ENCODE measurements around the gene TGM3. TPM values are rescaled to one million over a fixed set of nuclear protein-coding genes. Genes with fewer than 3 reads are reported as not detected.

TGM3 gene
- total and polyA plus RNA-seq, 10 of the 15 experiments (the other 5 are each of a cell fraction or from before 2014, with no cell fraction given): not detected

- intact Hi-C loops (cut with micrococcal nuclease; ENCODE audit: unreplicated experiment): no loop called here
- no peak for FAIRE-seq
- no TSS peak for BruUV-seq (replicated peaks)
- Histone ChIP-seq H3K27ac (ENCODE audit: control insufficient read depth, insufficient read depth) (no peak overlapping the region), H4K20me1 (ENCODE audit: control insufficient read depth, insufficient read depth) (no peaks in the 10 kb centered on the region), H3K4me1 (ENCODE audit: control insufficient read depth, insufficient read depth, low read length) (peaks cover 14% of the 10 kb centered on the region), H3K4me3 (no peak overlapping the region), H3K4me2 (ENCODE audit: control insufficient read depth, insufficient read depth) (no peak overlapping the region), H3K27me3 (replicated peaks in 1 of 2; ENCODE audit: control insufficient read depth in 2 of 2, insufficient read depth in 2 of 2, low read length in 1 of 2) (peaks cover 0 to 2% of the 10 kb centered on the region in 2 experiments; a peak in 2 of 4 replicates), H3K9me3 (replicated peaks; ENCODE audit: control insufficient read depth, insufficient read depth, low read length) (no peaks in the 10 kb centered on the region), H2AFZ (ENCODE audit: control insufficient read depth, low read depth, low read length) (no peak overlapping the region), H3K36me3 (ENCODE audit: control insufficient read depth in 2 of 2, insufficient read depth in 2 of 2, low read length in 1 of 2) (no peaks in the 10 kb centered on the region), H3K9ac (ENCODE audit: control insufficient read depth, insufficient read depth, low read length) (no peak overlapping the region), H3K79me2 (ENCODE audit: control insufficient read depth, insufficient read depth, low read length) (no peaks in the 10 kb centered on the region)
- no peak for ATAC-seq
- in situ Hi-C loops (cut with MboI): no loop called here
- SMC1A ChIA-PET (ENCODE audit: uncharacterized antibody, unreplicated experiment): no interaction called here
- POLR2A ChIA-PET: no interaction called here
- no peak for DNase-seq (ENCODE audit: low read depth, low spot score)
- CTCF ChIA-PET: no interaction called here
- WGBS (ENCODE audit: insufficient coverage, insufficient replicate concordance, low lambda C conversion rate, missing lambda C conversion rate): 50% methylated on average over 6 of the region's 6 CpGs
- RAD21 ChIA-PET (ENCODE audit: unreplicated experiment): interaction anchor here (1.5 kb wide), 1 partner anchor 96 kb away, joined by 4 read pairs; no protein-coding TSS in a partner anchor
- TF ChIP-seq, protein P1, sequence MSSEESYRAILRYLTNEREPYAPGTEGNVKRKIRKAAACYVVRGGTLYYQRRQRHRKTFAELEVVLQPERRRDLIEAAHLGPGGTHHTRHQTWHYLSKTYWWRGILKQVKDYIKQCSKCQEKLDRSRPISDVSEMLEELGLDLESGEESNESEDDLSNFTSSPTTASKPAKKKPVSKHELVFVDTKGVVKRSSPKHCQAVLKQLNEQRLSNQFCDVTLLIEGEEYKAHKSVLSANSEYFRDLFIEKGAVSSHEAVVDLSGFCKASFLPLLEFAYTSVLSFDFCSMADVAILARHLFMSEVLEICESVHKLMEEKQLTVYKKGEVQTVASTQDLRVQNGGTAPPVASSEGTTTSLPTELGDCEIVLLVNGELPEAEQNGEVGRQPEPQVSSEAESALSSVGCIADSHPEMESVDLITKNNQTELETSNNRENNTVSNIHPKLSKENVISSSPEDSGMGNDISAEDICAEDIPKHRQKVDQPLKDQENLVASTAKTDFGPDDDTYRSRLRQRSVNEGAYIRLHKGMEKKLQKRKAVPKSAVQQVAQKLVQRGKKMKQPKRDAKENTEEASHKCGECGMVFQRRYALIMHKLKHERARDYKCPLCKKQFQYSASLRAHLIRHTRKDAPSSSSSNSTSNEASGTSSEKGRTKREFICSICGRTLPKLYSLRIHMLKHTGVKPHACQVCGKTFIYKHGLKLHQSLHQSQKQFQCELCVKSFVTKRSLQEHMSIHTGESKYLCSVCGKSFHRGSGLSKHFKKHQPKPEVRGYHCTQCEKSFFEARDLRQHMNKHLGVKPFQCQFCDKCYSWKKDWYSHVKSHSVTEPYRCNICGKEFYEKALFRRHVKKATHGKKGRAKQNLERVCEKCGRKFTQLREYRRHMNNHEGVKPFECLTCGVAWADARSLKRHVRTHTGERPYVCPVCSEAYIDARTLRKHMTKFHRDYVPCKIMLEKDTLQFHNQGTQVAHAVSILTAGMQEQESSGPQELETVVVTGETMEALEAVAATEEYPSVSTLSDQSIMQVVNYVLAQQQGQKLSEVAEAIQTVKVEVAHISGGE (CRISPR knock-in tag; IDR thresholded peaks at IDR 0.05): no peak
- no peak for TF ChIP-seq RAD51 (IDR thresholded peaks at IDR 0.05)
- TF ChIP-seq SRF (IDR thresholded peaks at IDR 0.05; ENCODE audit: low read depth in 2 of 2, low read length in 2 of 2): no peak
- no peak for TF ChIP-seq EGR1 (IDR thresholded peaks at IDR 0.05; ENCODE audit: borderline replicate concordance in 1 of 2, low read depth in 2 of 2, low read length in 2 of 2)
- no peak for TF ChIP-seq SUZ12 (IDR thresholded peaks at IDR 0.05; ENCODE audit: unreplicated experiment)
- no peak for TF ChIP-seq KDM1A (IDR thresholded peaks at IDR 0.05; ENCODE audit: borderline replicate concordance)
- no peak for TF ChIP-seq ZNF384 (IDR thresholded peaks at IDR 0.05; ENCODE audit: borderline replicate concordance, low read depth, low read length)
- no peak for TF ChIP-seq CEBPZ (IDR thresholded peaks at IDR 0.05; ENCODE audit: low read depth, low read length)
- no peak for TF ChIP-seq ZNF207 (IDR thresholded peaks at IDR 0.05; ENCODE audit: borderline replicate concordance)
- TF ChIP-seq, protein P2, sequence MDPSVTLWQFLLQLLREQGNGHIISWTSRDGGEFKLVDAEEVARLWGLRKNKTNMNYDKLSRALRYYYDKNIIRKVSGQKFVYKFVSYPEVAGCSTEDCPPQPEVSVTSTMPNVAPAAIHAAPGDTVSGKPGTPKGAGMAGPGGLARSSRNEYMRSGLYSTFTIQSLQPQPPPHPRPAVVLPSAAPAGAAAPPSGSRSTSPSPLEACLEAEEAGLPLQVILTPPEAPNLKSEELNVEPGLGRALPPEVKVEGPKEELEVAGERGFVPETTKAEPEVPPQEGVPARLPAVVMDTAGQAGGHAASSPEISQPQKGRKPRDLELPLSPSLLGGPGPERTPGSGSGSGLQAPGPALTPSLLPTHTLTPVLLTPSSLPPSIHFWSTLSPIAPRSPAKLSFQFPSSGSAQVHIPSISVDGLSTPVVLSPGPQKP (IDR thresholded peaks at IDR 0.05; ENCODE audit: low read depth, low read length): no peak
- no peak for TF ChIP-seq PRDM15 (CRISPR knock-in tag; IDR thresholded peaks at IDR 0.05)
- no peak for TF ChIP-seq BCL11A (IDR thresholded peaks at IDR 0.05; ENCODE audit: low read depth, low read length)
- no peak for TF ChIP-seq GABPA (IDR thresholded peaks at IDR 0.05; ENCODE audit: low read depth)
These were observed 7.9 kb downstream of the TGM3 start for GRCh38 chr20:2303673-2304072.

All from GM12878 (cell line).